Astrocyte (in vitro differentiated cells and primary cell): ENCODE data around the gene DSCAM. TPM values are rescaled to one million over a fixed set of nuclear protein-coding genes. Genes with fewer than 3 reads are reported as not detected.

Experiments used
- DNase-seq: peaks from one replicate; pipeline ENCODE4 v3.0.0-alpha.2; 2010; ENCODE audit warnings: low read depth
- FAIRE-seq: peaks from 2 replicates; lab custom pipeline; 2011; peaks lifted over from hg19 to GRCh38; lab: Jason Lieb, UNC
- H2AFZ ChIP-seq: 2 replicates; pipeline ENCODE4 v1.6.0; 2012; ENCODE audit warnings: low read depth, low read length, inconsistent platforms
- H3K27ac ChIP-seq: 2 replicates; pipeline ENCODE4 v1.5.1; 2011; ENCODE audit warnings: low read depth, low read length, inconsistent platforms
- H3K27me3 ChIP-seq: 2 replicates; pipeline ENCODE4 v1.6.0; 2011; ENCODE audit warnings: low read length, inconsistent platforms; ENCODE audit not compliant: insufficient read depth
- H3K36me3 ChIP-seq: 2 replicates; pipeline ENCODE4 v1.5.1; 2011; ENCODE audit warnings: low read length, inconsistent platforms; ENCODE audit not compliant: insufficient read depth
- H3K4me1 ChIP-seq: 2 replicates; pipeline ENCODE4 v1.5.1; 2011; ENCODE audit warnings: low read length, inconsistent platforms; ENCODE audit not compliant: insufficient read depth
- H3K4me2 ChIP-seq: 2 replicates; pipeline ENCODE4 v1.6.0; 2012; ENCODE audit warnings: low read length, inconsistent platforms
- H3K4me3 ChIP-seq: 2 replicates; pipeline ENCODE4 v1.5.1; 2011; ENCODE audit warnings: low read depth, mild to moderate bottlenecking, low read length, inconsistent platforms; ENCODE audit not compliant: insufficient read depth
- H3K79me2 ChIP-seq: 2 replicates; pipeline ENCODE4 v1.6.0; 2012; ENCODE audit warnings: mild to moderate bottlenecking, low read length, inconsistent platforms; ENCODE audit not compliant: insufficient read depth
- H3K9ac ChIP-seq: 2 replicates; pipeline ENCODE4 v1.6.0; 2012; ENCODE audit warnings: mild to moderate bottlenecking, low read length, inconsistent platforms
- H3K9me3 ChIP-seq: 2 replicates; pipeline ENCODE4 v1.5.1; 2012; ENCODE audit warnings: low read depth, mild to moderate bottlenecking, low read length, inconsistent platforms; ENCODE audit not compliant: insufficient read depth
- H4K20me1 ChIP-seq: 2 replicates; pipeline ENCODE4 v1.6.0; 2012; ENCODE audit warnings: low read length, inconsistent platforms; ENCODE audit not compliant: insufficient read depth
- H3K27ac Mint-ChIP-seq: one replicate; pipeline ENCODE4 v1.8.0; 2021; ENCODE audit warnings: mild to moderate bottlenecking, mixed read lengths; ENCODE audit not compliant: unreplicated experiment
- H3K27me3 Mint-ChIP-seq: one replicate; pipeline ENCODE4 v1.8.0; 2021; ENCODE audit warnings: low read depth, mixed read lengths; ENCODE audit not compliant: unreplicated experiment
- H3K36me3 Mint-ChIP-seq: one replicate; pipeline ENCODE4 v1.8.0; 2021; ENCODE audit warnings: low read depth, mixed read lengths; ENCODE audit not compliant: unreplicated experiment
- H3K4me1 Mint-ChIP-seq: one replicate; pipeline ENCODE4 v1.8.0; 2021; ENCODE audit warnings: low read depth, mixed read lengths; ENCODE audit not compliant: unreplicated experiment
- H3K4me3 Mint-ChIP-seq: one replicate; pipeline ENCODE4 v1.8.0; 2021; ENCODE audit warnings: mild to moderate bottlenecking, moderate library complexity, mixed read lengths; ENCODE audit not compliant: unreplicated experiment
- H3K9me3 Mint-ChIP-seq: one replicate; pipeline ENCODE4 v1.8.0; 2021; ENCODE audit warnings: mild to moderate bottlenecking, mixed read lengths; ENCODE audit not compliant: unreplicated experiment
- EZH2 ChIP-seq: IDR thresholded peaks from 2 replicates; pipeline ENCODE4 v1.6.1; 2012; ENCODE audit warnings: mild to moderate bottlenecking, low read length, inconsistent platforms; ENCODE audit not compliant: insufficient read depth
- total RNA-seq: library from RNA; stranded (reverse); gene quantifications from 2 replicates; pipeline ENCODE4 v1.2.1, GENCODE V29; 2021
- TF ChIP-seq, protein P1 (sequence below): IDR thresholded peaks from 2 replicates; pipeline ENCODE4 v1.5.1; 2011; ENCODE audit warnings: low read depth, mild to moderate bottlenecking, inconsistent platforms, low read length, moderate library complexity; ENCODE audit not compliant: insufficient read depth

The DSCAM gene
- total RNA-seq, 1 donor from 2014 or later = 0.18 TPM

DNA sequence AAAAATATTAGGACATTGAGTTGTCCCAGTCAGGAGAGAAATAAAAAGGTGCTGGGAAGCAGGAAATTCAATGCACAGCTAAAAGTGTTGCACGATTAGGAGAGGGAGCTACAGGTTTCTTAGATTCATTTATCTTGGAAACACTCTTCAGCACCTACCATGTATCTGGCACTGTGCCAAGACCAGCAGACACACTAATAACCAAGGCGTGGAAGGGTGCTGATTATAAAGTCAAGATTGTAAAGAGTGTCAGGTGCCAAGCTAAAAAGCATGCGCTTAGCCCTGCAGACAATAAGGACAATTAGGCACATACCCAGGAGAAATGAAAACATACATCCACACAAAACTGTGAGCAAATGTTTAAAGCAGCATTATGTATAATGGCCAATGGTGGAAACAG, 129.9 kb downstream of the DSCAM start:
- Mint-ChIP-seq H3K9me3 (peaks cover 4% of the 10 kb centered on the region), H3K27me3 (no peaks in the 10 kb centered on the region), H3K4me1 (no peaks in the 10 kb centered on the region), H3K4me3 (no peak overlapping the region), H3K36me3 (no peaks in the 10 kb centered on the region), H3K27ac (no peak overlapping the region)
- Histone ChIP-seq H3K4me1 (no peaks in the 10 kb centered on the region), H3K27ac (no peak overlapping the region), H3K36me3 (no peaks in the 10 kb centered on the region), H4K20me1 (no peaks in the 10 kb centered on the region), H3K9me3 (no peaks in the 10 kb centered on the region), H3K4me2 (no peak overlapping the region), H3K9ac (no peak overlapping the region), H2AFZ (no peak overlapping the region), H3K79me2 (no peaks in the 10 kb centered on the region), H3K4me3 (no peak overlapping the region), H3K27me3 (no peaks in the 10 kb centered on the region)
- no peak for TF ChIP-seq EZH2
- TF ChIP-seq, protein P1, sequence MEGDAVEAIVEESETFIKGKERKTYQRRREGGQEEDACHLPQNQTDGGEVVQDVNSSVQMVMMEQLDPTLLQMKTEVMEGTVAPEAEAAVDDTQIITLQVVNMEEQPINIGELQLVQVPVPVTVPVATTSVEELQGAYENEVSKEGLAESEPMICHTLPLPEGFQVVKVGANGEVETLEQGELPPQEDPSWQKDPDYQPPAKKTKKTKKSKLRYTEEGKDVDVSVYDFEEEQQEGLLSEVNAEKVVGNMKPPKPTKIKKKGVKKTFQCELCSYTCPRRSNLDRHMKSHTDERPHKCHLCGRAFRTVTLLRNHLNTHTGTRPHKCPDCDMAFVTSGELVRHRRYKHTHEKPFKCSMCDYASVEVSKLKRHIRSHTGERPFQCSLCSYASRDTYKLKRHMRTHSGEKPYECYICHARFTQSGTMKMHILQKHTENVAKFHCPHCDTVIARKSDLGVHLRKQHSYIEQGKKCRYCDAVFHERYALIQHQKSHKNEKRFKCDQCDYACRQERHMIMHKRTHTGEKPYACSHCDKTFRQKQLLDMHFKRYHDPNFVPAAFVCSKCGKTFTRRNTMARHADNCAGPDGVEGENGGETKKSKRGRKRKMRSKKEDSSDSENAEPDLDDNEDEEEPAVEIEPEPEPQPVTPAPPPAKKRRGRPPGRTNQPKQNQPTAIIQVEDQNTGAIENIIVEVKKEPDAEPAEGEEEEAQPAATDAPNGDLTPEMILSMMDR = no peak
- FAIRE-seq (no peak), DNase-seq (no peak)

DNA sequence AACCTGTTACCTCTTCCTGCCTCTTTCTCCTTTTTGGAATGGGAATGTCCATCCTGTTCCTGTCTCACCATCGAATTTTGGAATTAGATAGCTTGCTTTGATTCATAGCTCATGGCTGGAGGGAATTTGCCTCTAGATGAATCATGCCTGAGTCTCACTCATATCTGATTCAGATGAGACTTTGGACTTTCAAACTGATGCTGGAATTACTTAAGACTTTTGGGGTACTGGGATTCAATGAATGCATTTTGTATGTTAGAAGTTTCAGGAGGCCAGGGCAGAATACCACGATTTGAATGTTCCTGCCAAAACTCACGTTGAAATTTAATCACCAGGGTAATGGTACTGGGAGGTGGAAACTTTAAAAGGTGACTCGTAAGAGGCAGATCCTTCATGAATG, 132.4 kb downstream of the DSCAM start:
- Histone ChIP-seq H3K27ac (no peak overlapping the region), H3K36me3 (no peaks in the 10 kb centered on the region), H2AFZ (no peak overlapping the region), H3K9me3 (no peaks in the 10 kb centered on the region), H3K4me1 (no peaks in the 10 kb centered on the region), H3K9ac (no peak overlapping the region), H4K20me1 (no peaks in the 10 kb centered on the region), H3K27me3 (no peaks in the 10 kb centered on the region), H3K4me3 (no peak overlapping the region), H3K4me2 (no peak overlapping the region), H3K79me2 (no peaks in the 10 kb centered on the region)
- H3K36me3 Mint-ChIP-seq = no peaks in the 10 kb centered on the region
- no peaks in the 10 kb centered on the region for H3K4me1 Mint-ChIP-seq
- TF ChIP-seq, protein P1 = no peak
- no peak for TF ChIP-seq EZH2
- no peak overlapping the region for H3K27ac Mint-ChIP-seq
- no peak for FAIRE-seq
- H3K4me3 Mint-ChIP-seq = no peak overlapping the region
- DNase-seq = no peak
- H3K9me3 Mint-ChIP-seq = peaks cover 4% of the 10 kb centered on the region
- no peaks in the 10 kb centered on the region for H3K27me3 Mint-ChIP-seq

DNA sequence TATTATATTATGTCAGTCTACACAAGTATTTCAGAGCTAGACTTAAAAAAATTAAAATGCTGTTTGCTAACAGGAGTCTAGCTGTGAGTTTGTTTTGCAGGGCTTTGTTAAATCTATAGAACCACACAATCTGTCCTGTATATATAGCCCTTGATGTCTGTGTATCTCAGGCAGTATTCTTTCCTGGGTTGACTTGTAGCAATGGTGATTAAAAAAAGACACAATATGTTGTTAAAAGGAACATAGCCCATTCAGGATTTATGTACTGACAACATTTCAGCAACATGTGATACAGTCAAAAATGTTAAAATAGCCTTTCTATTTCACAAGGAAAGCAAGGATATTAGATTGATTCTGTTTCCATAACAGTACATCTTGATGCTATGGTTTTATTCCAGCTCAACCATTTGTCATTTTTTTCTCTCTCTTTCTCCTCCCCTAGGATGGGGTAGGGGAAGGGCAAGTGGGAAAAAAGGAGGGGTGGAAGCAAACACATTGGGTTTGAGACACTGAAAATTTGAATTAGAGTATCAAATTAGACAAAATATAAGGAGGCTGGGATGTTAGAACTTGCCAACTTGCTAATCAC, 139.2 kb downstream of the DSCAM start:
- H3K27ac ChIP-seq = no peak overlapping the region
- no peak overlapping the region for H3K9ac ChIP-seq
- H3K4me2 ChIP-seq = peak overlapping the region; percentile 34
- peaks cover 8% of the 10 kb centered on the region for H3K4me1 Mint-ChIP-seq
- no peaks in the 10 kb centered on the region for H3K9me3 Mint-ChIP-seq
- no peaks in the 10 kb centered on the region for H4K20me1 ChIP-seq
- H3K9me3 ChIP-seq = no peaks in the 10 kb centered on the region
- H3K4me3 ChIP-seq = no peak overlapping the region
- H3K27me3 Mint-ChIP-seq = no peaks in the 10 kb centered on the region
- DNase-seq (no peak), FAIRE-seq (no peak)
- no peak overlapping the region for H3K27ac Mint-ChIP-seq
- no peak overlapping the region for H2AFZ ChIP-seq
- TF ChIP-seq, protein P1 = no peak
- no peak for TF ChIP-seq EZH2
- no peaks in the 10 kb centered on the region for H3K36me3 Mint-ChIP-seq
- H3K4me1 ChIP-seq = peaks cover 6% of the 10 kb centered on the region
- H3K4me3 Mint-ChIP-seq = no peak overlapping the region
- H3K27me3 ChIP-seq = no peaks in the 10 kb centered on the region
- no peaks in the 10 kb centered on the region for H3K79me2 ChIP-seq
- no peaks in the 10 kb centered on the region for H3K36me3 ChIP-seq
